Dermis blood vessel endothelial cell (primary cell): ENCODE measurements around the gene STARD7. TPM values are rescaled to one million over a fixed set of nuclear protein-coding genes. Genes with fewer than 3 reads are reported as not detected.

Experiments used
- total RNA-seq: library from RNA; depleted of rRNA; stranded (reverse); fragments of >200 nt; gene quantifications from 2 replicates; pipeline ENCODE4 v1.2.3, GENCODE V29; 2014

Gene STARD7
- total RNA-seq, 1 donor from 2014 or later, result 301 TPM

Other genes starting within 250 kb of the STARD7 start
- gene ANKRD36C, start 217.0 kb downstream of the STARD7 start, total RNA-seq, result 38.0 and 56.8 TPM in 2 replicates
- 5.6 and 30.9 TPM in 2 replicates for gene GPAT2, start 173.9 kb downstream of the STARD7 start, total RNA-seq
- 0.05 and 0.17 TPM in 2 replicates for gene ADRA2B, start 92.3 kb downstream of the STARD7 start, total RNA-seq
- not detected in 2 replicates for gene ASTL, start 70.3 kb downstream of the STARD7 start, total RNA-seq
- gene DUSP2, start 63.4 kb downstream of the STARD7 start, total RNA-seq, result 0.34 and 0.98 TPM in 2 replicates
- 24.7 and 32.0 TPM in 2 replicates for gene TMEM127, start 57.2 kb upstream of the STARD7 start, total RNA-seq
- gene CIAO1, start 57.4 kb upstream of the STARD7 start, total RNA-seq, result 72.6 and 120 TPM in 2 replicates
- 56.8 and 113 TPM in 2 replicates for gene SNRNP200, start 96.7 kb upstream of the STARD7 start, total RNA-seq
- 7.0 and 7.7 TPM in 2 replicates for gene ITPRIPL1, start 116.5 kb upstream of the STARD7 start, total RNA-seq
- gene NCAPH, start 126.9 kb upstream of the STARD7 start, total RNA-seq, result 7.3 and 32.2 TPM in 2 replicates